GM21576 (cell line): ENCODE data around the gene ZACN.
"Not testable (repeated sequence)": the region's sequence is repeated elsewhere in the genome, so short reads cannot be mapped to it uniquely, and the experiment has no call there.

Experiments
- ATAC-seq: cut with Tn5 transposase; IDR thresholded peaks from one replicate; pipeline ENCODE4 v1.9.1; 2021; ENCODE audit warnings: mild to moderate bottlenecking, moderate library complexity; ENCODE audit not compliant: unreplicated experiment

Gene ZACN

GRCh38 chr17:76053246-76054111 is 25.5 kb upstream of the ZACN start:
- no peak for ATAC-seq

GRCh38 chr17:76054112-76054476 is 24.9 kb upstream of the ZACN start:
- no peak for ATAC-seq

- no peak for ATAC-seq
These were observed 22.1 kb upstream of the ZACN start for GRCh38 chr17:76056882-76057281.

GRCh38 chr17:76058264-76058663 is 20.7 kb upstream of the ZACN start:
- not testable (repeated sequence) for ATAC-seq

GRCh38 chr17:76063875-76064546 is 15.0 kb upstream of the ZACN start:
- no peak for ATAC-seq

- no peak for ATAC-seq
These were observed 13.2 kb upstream of the ZACN start for GRCh38 chr17:76065775-76066174.

- ATAC-seq = peak; percentile 18
These were observed 7.3 kb upstream of the ZACN start for GRCh38 chr17:76071531-76072147.

- ATAC-seq = peak; percentile 82
These were observed 6.7 kb upstream of the ZACN start, which contains the start of gene SRP68 for GRCh38 chr17:76072148-76072858. TSS of gene SRP68 (minus strand) at chr17:76072517. CDS start at chr17:76072491, 26 bp downstream.

GRCh38 chr17:76074390-76075363 is 4.3 kb upstream of the ZACN start, which contains the start of gene GALR2:
TSS of gene GALR2 (plus strand) at chr17:76074781. CDS start at chr17:76074884, 103 bp downstream.
- ATAC-seq = no peak

- no peak for ATAC-seq
These were observed 3.4 kb upstream of the ZACN start for GRCh38 chr17:76075364-76076145.

- no peak for ATAC-seq
These were observed 2.7 kb upstream of the ZACN start for GRCh38 chr17:76076146-76076764.

- ATAC-seq = no peak
These were observed 2.0 kb upstream of the ZACN start for GRCh38 chr17:76076765-76077583.

- no peak for ATAC-seq
These were observed 1.3 kb upstream of the ZACN start for GRCh38 chr17:76077584-76078110.

- not testable (repeated sequence) for ATAC-seq
These were observed 612 bp upstream of the ZACN start for GRCh38 chr17:76078370-76078769.

GRCh38 chr17:76079535-76079955 is 563 bp downstream of the ZACN start:
- no peak for ATAC-seq

- no peak for ATAC-seq
These were observed 1.2 kb downstream of the ZACN start for GRCh38 chr17:76079956-76080767.
